ENCODE results near the gene C16orf90.

DNA sequence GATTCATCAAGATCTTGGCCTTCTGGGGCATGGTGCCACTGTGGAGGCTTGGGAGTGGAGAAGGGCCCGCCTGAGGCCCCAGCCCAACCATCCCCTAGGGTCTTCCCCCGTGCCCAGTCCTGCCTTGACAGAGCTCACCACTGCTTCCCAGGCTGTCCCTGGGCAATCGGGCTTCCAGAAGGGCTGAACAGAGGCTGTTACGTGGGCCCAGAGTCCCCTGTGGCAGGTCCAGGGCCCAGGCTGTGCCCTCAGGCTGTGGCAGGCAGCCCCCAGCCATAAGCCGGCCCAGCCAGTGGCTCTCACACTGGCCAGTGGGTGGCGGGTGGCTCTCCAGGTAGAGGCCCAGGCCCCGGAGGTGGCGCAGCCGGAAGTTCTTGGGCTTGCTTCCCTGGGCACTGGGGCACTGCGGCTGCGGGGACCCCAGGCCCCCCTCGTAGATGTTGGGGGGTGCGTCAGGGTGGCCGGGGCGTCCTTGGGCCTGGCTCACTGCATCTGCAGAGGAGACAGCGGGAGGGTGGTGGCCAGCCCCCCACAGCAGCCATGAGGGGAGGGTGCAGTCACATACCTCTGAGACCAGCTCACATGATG lies 809 bp downstream of the C16orf90 start:
- TF ChIP-seq CTCF (IDR thresholded peaks at IDR 0.05) (no peak), POLR2A (IDR thresholded peaks at IDR 0.05) (no peak)
